ENCODE results near the gene DCTN4. TPM values are rescaled to one million over a fixed set of nuclear protein-coding genes. Genes with fewer than 3 reads are reported as not detected.
A peak's percentile ranks its signal among the peaks of the same experiment; 100 is the strongest.

DCTN4 gene
- total and polyA plus RNA-seq, 9 of the 15 experiments (the other 6 are each of a cell fraction or from before 2014, with no cell fraction given) = 20.4 to 64.9 (median 49.9) TPM

GRCh38 chr5:150774145-150774544 lies 15.3 kb upstream of the DCTN4 start:
- no peak overlapping the region for H3K9ac ChIP-seq (ENCODE audit: insufficient read depth in 1 of 2, low read depth in 2 of 2, low read length in 2 of 2)
- H3K27me3 ChIP-seq (ENCODE audit: control insufficient read depth in 2 of 2, insufficient read depth in 2 of 2, low read length in 2 of 2) = no peaks in the 10 kb centered on the region
- POLR2A ChIA-PET = interaction anchor here (0.7 to 1.6 kb wide), 5 partner anchors 8 to 74 kb away, joined by 3 to 9 read pairs (median 4); partner anchors contain the start of genes DCTN4 and RBM22
- CTCF ChIA-PET (ENCODE audit: low intra/inter-chr PET ratio) = no interaction called here
- H3K4me2 ChIP-seq (ENCODE audit: insufficient read depth, low read length) = peak overlapping the region; percentile 35; the same call in 1 of the 2 replicates
- peaks cover 5% of the 10 kb centered on the region; the same call in 1 of the 3 replicates for H3K79me2 ChIP-seq (ENCODE audit: control insufficient read depth, insufficient read depth, low read length)
- 0% methylated on average over 1 of the region's 1 CpG for WGBS (ENCODE audit: insufficient coverage, low coverage, missing lambda C conversion rate)
- no peak overlapping the region for H2AFZ ChIP-seq (ENCODE audit: low read depth, low read length)
- FAIRE-seq (peak; percentile 72), DNase-seq (ENCODE audit: extremely low read depth in 1 of 4, low spot score in 3 of 4) (peak; percentile 29 to 72 (median 48)), ATAC-seq (peak; percentile 61)
- no peaks in the 10 kb centered on the region for H3K9me3 ChIP-seq (replicated peaks; ENCODE audit: control insufficient read depth, insufficient read depth, low read depth, low read length)
- H3K27ac ChIP-seq (ENCODE audit: extremely low read depth, low read depth, low read length) = peak overlapping the region; percentile 5; the same call in 1 of the 3 replicates
- BruUV-seq (replicated peaks) = no TSS peak
- intact Hi-C loops (cut with micrococcal nuclease) (loop anchor here (10.0 kb wide), 1 partner anchor 319 kb away; no protein-coding TSS in a partner anchor), in situ Hi-C loops (cut with MboI) (no loop called here)
- H4K20me1 ChIP-seq (replicated peaks; ENCODE audit: control insufficient read depth, insufficient read depth, low read length) = no peaks in the 10 kb centered on the region
- H3K9me1 ChIP-seq (ENCODE audit: control insufficient read depth, insufficient read depth, low read length) = no peaks in the 10 kb centered on the region
- no peaks in the 10 kb centered on the region for H3K36me3 ChIP-seq (ENCODE audit: control insufficient read depth, insufficient read depth, low read length)
- H3K4me3 ChIP-seq = no peak overlapping the region
- peaks cover 28 to 40% of the 10 kb centered on the region in 2 experiments for H3K4me1 ChIP-seq (replicated peaks in 1 of 2; ENCODE audit: control insufficient read depth in 2 of 2, insufficient read depth in 2 of 2, low read length in 2 of 2)
- TF ChIP-seq JUND (IDR thresholded peaks at IDR 0.05; ENCODE audit: borderline replicate concordance, low read depth, low read length) (peak; percentile 74), JUND (tag; IDR thresholded peaks at IDR 0.05; ENCODE audit: borderline replicate concordance, low read depth, low read length) (peak; percentile 82; the same call in 1 of the 3 replicates), MTA2 (IDR thresholded peaks at IDR 0.05; ENCODE audit: low read depth) (peak; percentile 37), ZHX1 (conservative IDR thresholded peaks at IDR 0.05; ENCODE audit: low read length) (no peak), ZKSCAN8 (CRISPR knock-in tag; IDR thresholded peaks at IDR 0.05) (no peak; the same call in 1 of the 2 replicates), ZBTB17 (CRISPR knock-in tag; IDR thresholded peaks at IDR 0.05) (0 out of 2 replicates have a peak, but pooled peaks have one; percentile 54), SIX5 (IDR thresholded peaks at IDR 0.05; ENCODE audit: borderline replicate concordance in 1 of 2, insufficient read depth in 1 of 2, low read depth in 1 of 2, low read length in 2 of 2) (no peak), LEF1 (IDR thresholded peaks at IDR 0.05) (peak; percentile 94), ZNF318 (IDR thresholded peaks at IDR 0.05; ENCODE audit: borderline replicate concordance in 1 of 2, low read depth in 1 of 2) (peak in 1 of 2 experiments; percentile 27; a peak in 1 of 4 replicates)
